Activated naive CD4-positive, alpha-beta T cell treated with anti-CD3 and anti-CD28 coated beads, Interleukin-2, amount 50 U/mL, for 16 hours (primary cell): ENCODE data around the gene BST1.
A peak's percentile ranks its signal among the peaks of the same experiment; 100 is the strongest.
"Not testable (repeated sequence)": the region's sequence is repeated elsewhere in the genome, so short reads cannot be mapped to it uniquely, and the experiment has no call there.

ENCODE experiments used
- DNase-seq: peaks from one replicate; pipeline ENCODE4 v3.0.0-alpha.2; 2020

Gene BST1

DNA sequence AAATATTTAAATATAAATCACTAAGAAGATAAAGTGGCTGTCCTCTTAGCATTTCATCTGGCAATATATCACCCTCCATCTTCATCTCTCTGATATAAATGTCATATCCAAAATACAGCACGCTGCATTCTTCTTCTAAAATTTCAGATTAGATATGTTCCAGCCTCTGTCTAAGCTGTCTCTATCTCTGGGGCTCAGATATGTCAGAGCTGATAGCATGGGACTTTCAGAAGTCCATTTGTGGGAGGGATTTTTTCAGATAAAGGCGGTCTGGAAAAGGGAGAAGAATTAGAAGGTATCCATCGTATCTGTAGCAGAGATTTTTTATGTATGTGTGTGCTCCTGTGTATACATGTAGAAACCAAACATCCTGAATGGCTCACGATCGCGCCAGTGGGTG is 50.2 kb downstream of the BST1 start:
- DNase-seq: no peak

DNA sequence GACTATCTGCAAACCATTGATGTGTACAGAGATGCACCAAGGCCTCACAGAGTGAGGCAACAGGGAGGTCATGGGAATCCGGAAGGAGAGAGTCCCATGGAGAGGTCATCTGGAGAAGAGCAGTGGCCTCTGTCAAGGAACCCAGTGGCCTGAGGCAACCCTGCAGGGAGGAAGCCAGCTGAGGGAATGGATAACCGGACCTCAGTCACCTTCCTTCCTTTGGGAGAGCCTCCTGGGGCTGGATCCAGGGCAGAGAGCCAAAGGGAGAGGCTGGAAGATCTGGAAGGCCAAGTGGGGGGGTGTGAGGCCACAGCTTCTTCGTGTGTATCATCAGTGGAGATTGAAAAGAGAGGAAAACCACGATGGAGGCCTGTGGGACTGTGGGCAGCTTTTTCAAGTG is 50.9 kb downstream of the BST1 start:
- DNase-seq: no peak

DNA sequence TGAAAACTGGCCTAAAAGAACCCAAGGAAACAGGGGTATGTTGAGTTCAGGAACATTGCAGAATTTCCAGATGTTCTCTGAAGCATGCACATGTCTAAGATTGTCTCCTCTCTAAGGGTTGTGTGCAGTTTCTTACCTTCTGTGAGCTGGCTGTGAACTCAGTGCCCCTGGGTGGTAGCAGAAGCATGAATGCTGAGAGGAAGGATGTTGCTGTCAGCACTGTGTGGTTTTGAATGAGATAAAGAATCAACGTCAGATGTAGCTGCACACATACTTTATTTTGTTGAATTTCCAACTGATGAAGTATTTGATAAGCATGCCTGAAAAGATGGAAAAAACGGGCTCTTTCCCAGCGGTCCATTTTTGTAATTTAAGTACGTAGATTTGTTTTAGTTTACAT is 51.5 kb downstream of the BST1 start:
- peak; percentile 38 for DNase-seq

DNA sequence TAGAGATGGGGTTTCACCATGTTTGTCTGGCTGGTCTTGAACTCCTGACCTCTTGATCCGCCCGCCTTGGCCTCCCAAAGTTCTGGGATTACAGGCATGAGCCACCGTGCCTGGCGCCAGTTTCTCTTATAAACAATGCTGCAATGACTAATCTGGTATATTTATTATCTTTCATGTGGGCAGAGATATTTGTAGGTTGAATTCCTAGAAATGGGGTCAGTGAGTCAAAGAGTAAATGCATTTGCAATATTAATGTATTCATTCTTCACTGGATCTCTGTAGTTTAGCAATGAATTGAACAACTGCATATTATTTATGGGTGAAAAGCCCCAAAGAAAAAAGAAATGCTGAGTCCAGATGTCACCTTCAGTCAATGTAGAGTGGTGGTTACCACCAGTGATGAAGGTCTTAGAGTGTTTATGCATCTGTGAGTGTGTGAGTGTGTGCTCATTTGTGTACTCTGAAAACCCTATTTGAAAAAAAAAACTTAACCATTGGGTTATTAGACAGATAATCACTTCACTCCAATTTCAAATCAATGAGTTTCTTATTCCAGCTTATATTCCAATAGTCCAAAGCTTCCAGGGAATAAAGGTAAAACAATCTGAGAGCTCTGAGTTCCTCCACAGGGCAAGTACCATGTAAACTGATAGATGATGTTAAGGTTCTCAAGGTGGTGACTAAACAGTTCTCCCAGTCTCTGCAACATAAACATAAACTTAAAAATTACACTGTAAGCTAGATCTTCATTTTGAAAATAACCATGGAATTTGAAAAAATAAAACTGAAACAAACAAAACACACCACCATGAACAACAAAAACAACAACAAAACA is 52.7 kb downstream of the BST1 start:
- DNase-seq: peak; percentile 67

DNA sequence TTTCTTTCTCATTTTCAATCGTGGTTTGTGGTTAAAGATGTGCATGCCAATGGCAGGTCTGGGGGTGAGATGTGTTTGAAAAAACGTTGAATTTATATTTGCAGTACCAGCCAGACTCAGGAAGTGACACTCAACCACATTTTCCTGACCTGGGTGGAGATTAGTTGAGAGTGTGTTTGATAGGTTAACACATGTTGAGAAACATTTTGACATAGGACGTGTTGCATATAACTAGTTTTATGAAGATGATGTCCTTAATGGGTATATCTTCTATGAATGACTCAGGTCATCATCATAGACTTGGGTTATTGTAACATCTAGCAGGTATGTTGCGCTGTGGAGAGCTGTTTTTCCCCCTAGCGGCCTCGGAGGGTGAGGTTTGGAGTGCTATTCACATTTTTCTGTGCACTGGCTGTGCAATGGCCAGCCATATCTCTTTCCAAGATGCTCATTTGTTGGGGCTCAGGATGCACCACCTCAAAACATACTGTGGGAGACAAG is 53.5 kb downstream of the BST1 start:
- peak; percentile 79 for DNase-seq

DNA sequence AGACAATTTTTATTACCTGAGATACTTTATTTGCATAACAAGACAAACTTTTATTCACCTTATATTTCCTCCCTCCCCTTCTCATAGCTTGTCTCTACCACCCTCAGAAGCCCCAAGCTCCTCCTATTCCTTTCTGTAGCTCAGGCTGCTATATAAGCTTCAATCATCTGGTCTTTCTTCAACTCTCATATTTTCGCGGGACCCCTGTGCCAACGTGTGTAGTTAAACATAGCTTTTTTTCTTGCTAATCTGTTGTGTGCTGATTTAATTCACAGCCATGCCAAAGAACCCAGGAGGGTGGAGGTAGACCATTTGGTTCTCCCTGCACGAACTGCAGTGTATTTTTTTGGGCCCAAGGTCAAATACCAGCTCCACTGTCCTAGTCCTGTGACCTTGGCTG is 54.2 kb downstream of the BST1 start:
- no peak for DNase-seq

DNA sequence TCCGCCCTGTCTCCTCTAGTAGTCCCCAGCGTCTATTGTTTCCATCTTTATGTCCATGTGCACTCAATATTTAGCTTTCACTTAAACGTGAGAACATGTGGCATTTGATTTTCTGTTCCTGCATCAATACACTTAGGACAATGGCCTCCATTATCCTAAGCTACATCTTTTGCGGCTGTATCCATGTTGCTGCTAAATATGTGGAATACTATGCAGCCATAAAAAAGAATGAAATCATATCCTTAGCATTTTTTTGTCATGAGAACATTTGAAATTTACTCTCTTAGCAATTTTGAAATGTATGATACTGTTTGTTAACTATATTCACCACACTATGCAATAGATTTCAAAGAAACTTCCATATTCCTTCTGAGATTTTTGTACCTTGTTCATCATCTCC is 55.4 kb downstream of the BST1 start:
- DNase-seq: no peak

DNA sequence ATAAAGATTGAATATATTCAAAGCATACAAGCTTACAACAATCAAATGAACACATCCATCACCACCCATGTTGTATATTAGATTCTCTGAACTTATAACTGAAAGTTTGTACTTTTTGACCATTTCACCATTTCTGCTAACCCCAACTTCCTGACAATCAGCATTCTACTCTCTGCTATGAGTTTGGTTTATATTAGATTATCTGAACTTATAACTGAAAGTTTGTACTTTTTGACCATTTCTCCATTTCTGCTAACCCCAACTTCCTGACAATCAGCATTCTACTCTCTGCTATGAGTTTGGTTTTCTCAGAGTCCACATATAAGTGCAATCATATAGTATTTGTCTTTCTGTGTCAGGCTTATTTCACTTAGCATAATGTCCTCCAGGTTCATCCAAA is 59.6 kb downstream of the BST1 start:
- DNase-seq: not testable (repeated sequence)

DNA sequence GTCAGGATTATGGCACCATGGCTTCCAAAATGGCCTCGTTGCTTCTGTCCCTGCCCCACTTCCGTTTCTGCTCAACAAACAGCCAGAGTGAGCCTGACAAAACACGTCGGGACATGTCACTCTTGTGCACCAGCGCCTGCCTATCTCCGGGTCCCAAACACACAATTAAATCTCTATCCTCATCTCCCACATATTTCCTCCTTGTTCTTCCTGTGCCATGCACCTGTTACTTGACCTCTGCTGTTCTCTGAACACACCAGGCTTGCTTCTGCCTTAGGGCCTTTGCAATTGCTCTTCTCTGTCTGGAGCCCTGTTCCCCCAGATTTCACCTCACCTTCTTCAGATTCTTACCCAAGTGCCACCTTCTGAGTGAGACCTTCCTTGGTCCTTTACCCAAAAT is 62.5 kb downstream of the BST1 start:
- DNase-seq: no peak

DNA sequence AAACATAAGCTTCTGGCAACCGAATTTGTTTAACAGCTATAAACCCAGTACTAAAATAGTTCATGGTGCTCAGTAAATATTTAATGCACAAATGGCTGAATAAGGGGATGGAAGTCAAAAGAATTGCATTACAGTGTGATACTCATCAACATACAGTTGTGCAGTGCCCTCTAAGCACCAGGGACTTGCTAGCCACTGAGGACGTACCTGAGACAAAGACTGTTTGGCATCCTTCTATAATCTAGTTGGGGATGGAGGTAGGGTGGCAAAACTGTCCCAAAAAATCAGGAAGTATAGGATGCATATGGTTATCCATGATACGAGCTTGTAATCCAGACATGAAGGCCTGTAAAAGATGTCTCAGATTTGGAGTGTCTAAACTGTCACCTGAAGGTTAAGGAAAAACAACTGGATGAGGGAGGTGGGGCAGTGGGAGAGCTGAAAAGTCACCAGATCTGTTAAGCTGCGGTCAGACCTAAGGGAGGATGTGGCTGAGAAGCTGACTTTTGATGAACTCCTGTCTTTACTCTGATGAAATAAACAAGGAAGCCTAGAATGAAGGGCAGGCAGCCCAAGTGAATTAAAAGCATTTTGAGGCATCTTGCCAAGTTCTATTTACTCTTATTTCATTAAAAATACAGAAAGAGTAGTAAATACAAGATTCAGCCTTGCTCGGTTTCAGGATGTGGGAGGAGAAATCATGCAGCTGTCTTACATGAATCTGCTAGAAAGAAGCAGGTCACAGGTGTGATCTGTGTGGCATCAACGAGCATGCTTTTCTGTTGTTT is 63.2 kb downstream of the BST1 start:
- no peak for DNase-seq

DNA sequence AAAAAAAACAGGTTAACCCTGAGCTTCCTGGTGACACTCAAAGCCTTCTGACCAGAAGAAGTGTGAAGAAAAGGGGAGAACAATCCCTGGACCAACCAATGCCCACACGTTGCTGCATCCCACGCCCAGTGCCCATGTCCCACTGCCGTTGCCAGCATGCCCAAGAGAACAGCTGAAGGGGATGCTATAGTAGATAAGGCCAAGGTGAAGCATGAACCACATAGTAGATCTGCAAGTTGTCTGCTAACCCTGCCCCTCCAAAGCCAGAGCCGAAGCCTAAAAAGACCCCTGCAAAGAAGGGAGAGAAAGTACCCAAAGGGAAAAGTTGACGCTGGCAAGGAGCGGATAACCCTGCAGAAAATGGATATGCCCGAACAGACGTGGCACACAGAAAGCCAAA is 64.0 kb downstream of the BST1 start:
- no peak for DNase-seq

DNA sequence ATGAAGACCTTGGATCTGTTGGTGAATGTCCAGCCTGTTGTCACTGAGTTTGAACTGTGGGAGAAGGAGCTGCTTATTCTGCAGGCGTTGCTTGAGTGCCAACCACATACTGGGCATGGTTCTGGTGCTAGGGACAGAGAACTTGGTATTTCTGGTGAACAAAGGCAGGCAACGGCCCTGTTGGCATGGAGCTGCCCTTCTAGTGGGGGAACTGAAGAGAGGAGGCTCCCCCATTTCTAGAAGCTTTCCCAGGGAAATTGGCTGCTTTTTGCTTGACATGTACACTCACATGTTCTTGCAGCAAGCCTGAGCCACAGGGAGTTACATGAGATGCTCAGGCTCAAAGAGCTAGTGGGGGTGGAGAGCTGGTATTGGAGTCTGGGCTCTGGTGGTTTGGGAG is 66.3 kb downstream of the BST1 start:
- no peak for DNase-seq

DNA sequence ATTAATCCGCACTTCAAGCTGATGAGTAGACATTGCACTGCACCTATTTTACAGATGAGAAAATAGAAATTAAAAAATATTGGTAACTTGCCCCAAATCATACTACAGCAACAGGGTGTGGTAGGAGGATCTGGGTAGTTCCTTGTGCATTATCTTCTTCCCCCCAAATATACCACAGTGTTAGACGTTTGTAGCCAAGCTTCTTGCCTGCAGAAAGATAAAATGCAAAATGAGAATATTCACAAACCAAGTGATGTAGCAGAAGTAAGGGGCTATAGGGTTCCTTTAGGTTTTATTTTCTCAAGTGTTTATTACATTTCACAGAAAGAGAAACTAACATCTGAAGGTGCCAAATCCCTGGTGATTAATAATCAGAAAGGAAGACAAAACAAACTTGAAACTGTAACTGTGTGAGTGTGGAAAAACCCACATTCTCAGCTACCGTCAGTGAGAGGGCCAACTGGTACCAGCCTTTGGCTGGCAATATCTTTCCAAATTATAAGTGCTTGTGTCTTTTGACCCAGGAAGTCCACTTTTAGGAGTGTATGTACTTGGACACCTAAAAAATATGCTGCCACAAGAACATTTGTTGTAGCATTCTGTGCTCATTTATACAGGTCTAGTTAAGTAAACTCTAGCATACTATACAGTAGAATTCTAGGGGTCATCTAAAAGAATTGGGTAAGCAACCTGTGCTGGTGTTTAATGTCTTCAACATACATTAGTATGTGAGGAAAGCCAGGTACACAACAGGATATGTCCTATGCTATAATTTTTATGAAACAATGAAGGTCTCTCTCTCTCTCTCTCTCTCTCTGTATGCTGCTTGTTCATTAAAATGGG is 68.6 kb downstream of the BST1 start:
- DNase-seq: peak; percentile 35

DNA sequence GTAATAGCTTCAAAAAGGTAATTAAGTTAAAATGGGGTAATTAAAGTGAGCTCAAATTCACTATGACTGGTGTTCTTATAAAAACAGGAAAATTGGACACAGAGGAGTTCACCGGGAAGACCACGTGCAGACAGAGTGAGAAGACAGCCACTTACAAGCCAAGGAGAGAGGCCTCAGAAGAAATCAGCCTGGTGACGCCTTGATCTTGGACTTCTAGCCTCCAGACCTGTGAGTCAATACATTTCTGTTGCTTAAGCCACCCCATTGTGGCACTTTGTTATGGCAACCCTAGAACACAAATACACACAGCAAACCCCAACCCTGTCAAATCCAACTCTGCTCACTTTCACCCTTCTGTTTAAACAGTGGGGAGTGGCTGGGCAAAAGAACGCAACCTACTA is 71.2 kb downstream of the BST1 start:
- DNase-seq: no peak

DNA sequence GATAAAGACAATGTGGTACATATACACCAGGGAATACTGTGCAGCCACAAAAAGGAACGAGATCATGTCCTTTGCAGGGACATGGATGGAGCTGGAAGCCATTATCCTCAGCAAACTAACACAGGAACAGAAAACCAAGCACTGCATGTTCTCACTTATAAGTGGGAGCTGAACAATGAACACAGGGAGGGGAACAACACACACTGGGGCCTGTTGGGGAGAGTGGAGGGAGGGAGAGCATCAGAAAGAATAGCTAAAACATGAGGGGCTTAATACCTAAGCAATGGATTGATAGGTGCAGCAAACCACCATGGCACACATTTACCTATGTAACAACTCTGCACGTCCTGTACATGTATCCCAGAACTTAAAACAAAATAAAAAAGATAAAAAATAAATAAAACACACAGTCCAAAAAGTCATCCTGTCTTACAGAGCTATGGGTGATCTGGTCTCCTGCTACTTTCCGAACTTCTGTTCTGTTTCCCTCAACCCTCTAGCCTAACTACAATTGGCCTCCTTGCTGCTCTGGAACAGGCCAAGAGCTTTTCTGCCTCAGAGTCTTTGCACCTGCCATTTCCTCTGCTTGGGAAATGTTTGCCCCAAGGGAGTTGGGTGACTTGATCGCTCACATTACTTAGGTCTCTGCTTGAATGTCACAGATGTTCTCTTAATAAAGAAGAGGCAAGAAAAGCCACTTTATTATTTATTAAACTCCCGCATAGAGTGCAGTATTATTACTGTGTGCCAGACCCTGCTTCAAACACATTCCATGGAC is 74.2 kb downstream of the BST1 start:
- no peak for DNase-seq

DNA sequence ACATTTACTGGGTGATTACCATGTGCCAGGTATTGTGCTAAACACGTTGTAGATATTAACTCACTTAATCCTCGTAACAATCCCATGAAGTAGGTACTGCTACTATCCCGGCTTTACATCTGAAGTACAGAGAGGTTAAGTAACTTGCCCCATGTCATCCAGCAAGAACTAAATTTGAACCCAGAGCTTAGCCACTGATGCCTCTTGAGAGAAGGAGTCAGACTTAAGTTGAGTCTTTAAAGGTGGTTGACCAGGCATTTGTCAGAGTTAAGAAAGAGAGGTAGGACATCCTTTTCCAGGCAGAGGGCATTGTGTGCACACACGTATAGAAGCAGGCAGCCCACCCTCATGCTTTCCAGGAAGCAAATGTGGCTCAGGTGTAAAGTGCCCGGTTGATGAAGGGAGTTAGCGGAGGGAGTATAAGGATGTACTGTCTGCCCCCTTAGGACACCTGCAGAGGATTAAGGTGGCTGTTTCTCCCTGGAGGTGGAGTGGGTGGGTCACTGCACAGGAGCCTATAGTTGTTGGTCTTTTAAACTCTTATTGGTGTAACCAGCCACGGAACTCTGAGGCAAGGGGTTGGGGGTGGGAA is 74.9 kb downstream of the BST1 start:
- no peak for DNase-seq

DNA sequence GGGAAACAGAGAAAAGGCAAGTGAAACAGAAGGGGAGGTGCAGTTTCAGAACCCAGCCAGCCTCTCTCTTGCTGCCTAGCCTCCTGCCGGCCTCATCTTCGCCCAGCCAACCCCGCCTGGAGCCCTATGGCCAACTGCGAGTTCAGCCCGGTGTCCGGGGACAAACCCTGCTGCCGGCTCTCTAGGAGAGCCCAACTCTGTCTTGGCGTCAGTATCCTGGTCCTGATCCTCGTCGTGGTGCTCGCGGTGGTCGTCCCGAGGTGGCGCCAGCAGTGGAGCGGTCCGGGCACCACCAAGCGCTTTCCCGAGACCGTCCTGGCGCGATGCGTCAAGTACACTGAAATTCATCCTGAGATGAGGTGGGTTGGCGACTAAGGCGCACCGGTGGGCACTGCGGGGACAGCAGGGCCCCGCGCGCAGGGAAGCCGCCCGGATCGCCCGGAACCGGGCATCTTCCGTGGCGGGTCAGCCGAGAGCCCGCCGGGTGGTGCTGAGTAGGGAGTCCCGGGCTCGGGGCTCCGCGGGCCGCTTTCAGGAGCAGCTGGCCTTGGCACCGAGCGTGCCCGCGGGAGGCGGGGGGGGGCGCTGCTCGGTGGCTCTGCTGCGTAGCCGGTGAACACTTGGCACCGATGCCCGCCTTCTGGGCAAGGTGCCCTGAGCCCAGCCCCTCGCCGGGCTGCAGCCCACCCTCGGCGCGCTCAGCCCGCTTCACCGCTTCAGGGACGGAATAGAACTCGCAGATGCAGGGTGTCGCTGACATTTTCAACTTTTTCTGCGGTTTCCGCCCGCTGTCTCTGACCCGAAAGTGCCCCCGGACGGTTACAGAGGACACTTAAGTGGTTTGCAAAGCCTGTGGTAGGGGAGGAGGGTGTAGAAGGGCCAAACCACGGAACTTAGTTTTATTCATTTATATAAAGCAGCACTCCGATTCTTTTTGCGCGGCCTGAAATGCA is 75.7 kb downstream of the BST1 start, which contains the start of gene CD38:
CD38 (plus strand) TSS at position 40 of the 953 bp plus-strand sequence; CDS start at position 127, 87 bp downstream.
- peak; percentile 61 for DNase-seq

DNA sequence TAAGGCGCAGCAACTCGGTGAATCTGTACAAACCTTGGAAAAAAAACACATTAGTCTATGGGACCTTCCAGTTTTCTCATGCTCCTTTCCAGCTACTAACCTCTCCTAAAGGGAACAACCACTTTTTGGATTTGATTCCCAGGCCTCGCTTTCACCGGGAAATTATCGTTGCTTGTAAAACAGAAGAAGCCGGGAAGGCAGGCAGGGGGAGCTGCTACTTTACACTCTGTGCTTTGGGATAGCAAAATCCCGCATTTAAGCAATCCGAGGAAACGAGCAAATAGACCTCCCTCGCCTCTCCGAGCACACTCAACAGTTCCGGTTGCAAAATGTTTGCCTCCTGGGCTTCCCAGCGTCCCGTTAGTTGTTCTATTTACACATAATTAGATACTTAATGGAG is 76.4 kb downstream of the BST1 start:
- DNase-seq: no peak

DNA sequence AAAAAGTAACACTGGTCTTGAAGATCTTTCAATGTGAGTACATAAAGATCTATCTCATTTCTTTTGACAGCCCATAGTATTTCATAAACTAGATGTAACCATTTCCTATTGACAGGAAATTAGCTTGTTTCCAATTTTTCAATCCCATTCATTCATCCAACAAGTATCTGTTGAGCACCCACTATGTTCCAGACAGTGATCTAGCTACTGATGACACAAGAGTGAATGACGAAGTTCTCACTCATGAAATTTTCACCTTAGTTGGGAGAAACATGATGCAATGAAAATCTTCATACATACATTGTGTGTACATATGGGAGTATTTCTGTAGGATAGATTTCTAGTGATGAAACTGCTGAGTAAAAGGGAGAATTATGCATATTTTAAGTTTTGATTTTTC is 76.9 kb downstream of the BST1 start:
- no peak for DNase-seq

DNA sequence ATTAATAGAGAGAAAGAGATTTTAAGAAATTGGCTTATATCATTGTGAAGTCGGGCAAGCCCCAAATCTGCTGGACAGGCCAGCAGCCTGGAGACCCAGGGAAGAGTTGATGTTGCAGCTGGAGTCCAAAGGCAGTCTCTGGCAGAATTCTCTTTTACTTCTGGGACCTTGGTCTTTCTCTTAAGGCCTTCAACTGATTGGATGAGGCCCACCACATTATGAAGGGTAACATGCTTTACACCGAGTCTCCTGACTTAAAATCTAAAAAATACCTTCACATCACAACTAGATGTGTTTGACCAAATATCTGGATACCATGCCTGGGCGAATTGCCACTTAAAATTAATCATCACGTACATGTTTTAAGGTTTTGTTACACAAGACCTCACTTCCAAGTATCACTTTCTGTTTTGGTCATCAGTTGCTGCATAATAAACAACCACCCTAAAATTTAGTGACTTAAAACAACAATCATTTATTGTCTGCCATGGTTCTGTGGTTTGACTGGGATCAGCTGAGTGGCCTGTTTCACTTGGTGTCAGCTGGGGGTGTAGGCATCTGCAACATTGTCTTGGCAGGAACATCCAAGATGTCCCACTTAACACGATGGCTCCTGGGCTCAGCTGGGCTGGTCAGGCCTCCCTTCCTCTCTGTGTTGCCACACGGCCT is 78.7 kb downstream of the BST1 start:
- DNase-seq: no peak
